ENCODE measurements around the gene ZCWPW1.

Gene ZCWPW1

DNA sequence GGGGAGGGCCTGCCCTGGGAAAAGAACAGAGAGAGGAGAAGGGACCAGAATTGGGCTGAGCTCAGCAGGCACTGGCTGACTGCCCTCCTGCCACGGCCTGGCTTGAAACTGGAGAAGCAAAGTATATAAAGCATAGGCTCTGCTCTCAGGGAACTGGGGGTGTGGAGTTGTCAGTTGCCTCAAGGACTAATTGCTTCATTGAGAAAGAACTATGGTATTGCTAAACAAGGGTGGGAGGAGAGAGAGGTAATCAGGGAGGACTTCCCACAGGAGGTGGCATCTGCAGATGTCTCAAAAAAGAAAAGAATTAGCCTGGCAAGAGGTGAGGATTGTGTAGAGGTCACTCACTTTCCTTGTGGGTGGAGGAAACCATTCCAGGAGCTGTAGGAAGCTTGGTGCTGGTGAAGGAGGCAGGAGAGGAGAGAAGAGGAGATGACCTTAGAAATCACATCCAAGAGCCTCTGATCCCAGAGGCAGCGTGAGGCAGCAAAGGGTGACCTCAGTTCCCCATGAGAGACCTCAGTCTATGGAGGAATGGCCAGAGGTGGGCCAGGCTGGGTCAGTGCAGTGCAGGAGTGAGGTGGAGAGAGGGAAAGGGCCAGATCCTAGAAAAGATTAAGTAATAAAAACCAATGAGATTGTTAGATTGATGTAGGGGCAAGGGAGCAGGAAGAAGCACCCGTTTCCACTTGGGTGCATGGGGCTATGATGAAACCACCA lies 68.2 kb downstream of the ZCWPW1 start:
- no peak overlapping the region for H2AFZ ChIP-seq (ENCODE audit: low read length)
- H3K18ac ChIP-seq (ENCODE audit: low read length) = no peak overlapping the region
- DNase-seq (ENCODE audit: low spot score) = no peak
- no CpG with 5 or more reads among the region's 3 CpGs for WGBS, 2 donors (ENCODE audit: extremely low coverage in 2 of 2, insufficient read length in 2 of 2, insufficient replicate concordance in 1 of 2)
- H3K23ac ChIP-seq (ENCODE audit: low read depth, low read length, poor library complexity) = no peak overlapping the region
- H2BK120ac ChIP-seq (ENCODE audit: low read depth, low read length) = no peak overlapping the region
- H4K8ac ChIP-seq (ENCODE audit: low read depth, low read length) = no peak overlapping the region
- H3K4me1 ChIP-seq (ENCODE audit: control insufficient read depth in 2 of 2, insufficient read depth in 1 of 2, low read depth in 1 of 2, low read length in 2 of 2) = no peaks in the 10 kb centered on the region
- no peak overlapping the region for H2BK15ac ChIP-seq (ENCODE audit: low read length)
- H3K27me3 ChIP-seq (ENCODE audit: control insufficient read depth in 3 of 3, insufficient read depth in 3 of 3, low read depth in 1 of 3, low read length in 3 of 3) = no peaks in the 10 kb centered on the region
- H2BK5ac ChIP-seq (ENCODE audit: low read length) = no peak overlapping the region
- H4K91ac ChIP-seq (ENCODE audit: low read depth, low read length, poor library complexity) = no peak overlapping the region
- H3K4me3 ChIP-seq (ENCODE audit: low read length in 2 of 2) = no peak overlapping the region
- H2AK5ac ChIP-seq (ENCODE audit: low read depth, low read length) = no peak overlapping the region
- no peak overlapping the region for H3K27ac ChIP-seq (replicated peaks; ENCODE audit: low read length)
- no peak overlapping the region for H3K4me2 ChIP-seq (ENCODE audit: insufficient read depth, low read length, poor library complexity, severe bottlenecking)
- peaks cover 49 to 97% of the 10 kb centered on the region in 2 donors for H3K36me3 ChIP-seq (replicated peaks in 1 of 2; ENCODE audit: control insufficient read depth in 2 of 2, insufficient read depth in 2 of 2, low read length in 2 of 2)
- H2BK12ac ChIP-seq (ENCODE audit: low read length) = no peak overlapping the region
- no peak overlapping the region for H3K4ac ChIP-seq (ENCODE audit: low read length)
- H3K79me1 ChIP-seq (ENCODE audit: low read depth, low read length) = no peaks in the 10 kb centered on the region
- H3K9ac ChIP-seq (ENCODE audit: low read depth, low read length, poor library complexity) = no peak overlapping the region
- H3K14ac ChIP-seq (ENCODE audit: low read length) = no peak overlapping the region
- no peaks in the 10 kb centered on the region for H3K9me3 ChIP-seq (replicated peaks in 1 of 2; ENCODE audit: control insufficient read depth in 2 of 2, insufficient read depth in 1 of 2, low read depth in 1 of 2, low read length in 2 of 2)

DNA sequence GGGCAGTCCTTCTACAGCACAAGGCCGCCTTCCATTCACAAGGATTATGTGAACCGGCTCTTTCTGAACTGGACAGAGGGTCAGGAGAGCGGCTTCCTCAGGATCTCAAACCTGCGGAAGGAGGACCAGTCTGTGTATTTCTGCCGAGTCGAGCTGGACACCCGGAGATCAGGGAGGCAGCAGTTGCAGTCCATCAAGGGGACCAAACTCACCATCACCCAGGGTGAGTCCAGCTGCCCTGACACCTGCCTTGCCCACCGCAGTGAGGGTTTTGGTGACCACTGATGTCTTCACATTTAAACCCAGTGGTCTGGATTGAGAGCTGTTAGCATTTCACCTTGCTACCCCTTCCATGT lies 69.7 kb downstream of the ZCWPW1 start:
- WGBS, 2 donors (ENCODE audit: extremely low coverage in 2 of 2, insufficient read length in 2 of 2, insufficient replicate concordance in 1 of 2) = no CpG with 5 or more reads among the region's 8 CpGs
- H2AK5ac ChIP-seq (ENCODE audit: low read depth, low read length) = no peak overlapping the region

DNA sequence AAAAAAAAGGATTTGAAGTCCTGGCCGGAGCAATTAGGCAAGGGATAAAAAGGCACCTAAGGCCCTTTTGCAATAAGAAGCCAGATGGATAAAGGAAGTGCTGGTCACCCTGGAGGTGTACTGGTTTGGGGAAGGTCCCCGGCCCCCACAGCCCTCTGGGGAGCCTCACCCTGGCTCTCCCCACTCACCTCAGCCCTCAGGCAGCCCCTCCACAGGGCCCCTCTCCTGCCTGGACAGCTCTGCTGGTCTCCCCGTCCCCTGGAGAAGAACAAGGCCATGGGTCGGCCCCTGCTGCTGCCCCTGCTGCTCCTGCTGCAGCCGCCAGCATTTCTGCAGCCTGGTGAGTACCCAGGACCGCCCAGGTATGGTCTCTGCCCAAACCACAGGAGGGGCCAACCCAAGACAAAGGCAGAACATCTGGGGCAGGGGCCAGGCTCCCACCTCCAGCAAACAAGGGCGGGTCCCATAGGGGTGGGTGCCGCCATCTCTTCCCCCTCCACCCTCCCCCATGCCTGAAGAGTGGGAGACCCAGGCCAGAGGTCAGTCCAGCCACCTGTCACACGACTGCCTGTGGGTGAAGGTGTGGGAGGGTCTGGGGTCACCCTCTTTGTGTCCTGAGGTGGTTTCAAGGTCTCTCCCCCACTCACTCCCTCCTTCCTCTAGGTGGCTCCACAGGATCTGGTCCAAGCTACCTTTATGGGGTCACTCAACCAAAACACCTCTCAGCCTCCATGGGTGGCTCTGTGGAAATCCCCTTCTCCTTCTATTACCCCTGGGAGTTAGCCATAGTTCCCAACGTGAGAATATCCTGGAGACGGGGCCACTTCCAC lies 70.3 kb downstream of the ZCWPW1 start, which contains the start of gene PILRB:
Gene PILRB, plus strand, starts transcription at position 91 of the 830 bp plus-strand sequence. Its CDS starts 186 bp downstream, at position 277.
- H3K4me1 ChIP-seq (ENCODE audit: control insufficient read depth in 2 of 2, insufficient read depth in 1 of 2, low read depth in 1 of 2, low read length in 2 of 2) = no peaks in the 10 kb centered on the region
- DNase-seq (ENCODE audit: low spot score) = no peak
- H3K23ac ChIP-seq (ENCODE audit: low read depth, low read length, poor library complexity) = no peak within 1 kb of the TSS
- no peak within 1 kb of the TSS for H2BK120ac ChIP-seq (ENCODE audit: low read depth, low read length)
- H3K36me3 ChIP-seq (replicated peaks in 1 of 2; ENCODE audit: control insufficient read depth in 2 of 2, insufficient read depth in 2 of 2, low read length in 2 of 2) = peaks cover 59 to 97% of the 10 kb centered on the region in 2 donors
- no peaks in the 10 kb centered on the region for H3K9me3 ChIP-seq (replicated peaks in 1 of 2; ENCODE audit: control insufficient read depth in 2 of 2, insufficient read depth in 1 of 2, low read depth in 1 of 2, low read length in 2 of 2)
- H2AFZ ChIP-seq (ENCODE audit: low read length) = no peak within 1 kb of the TSS
- H3K27ac ChIP-seq (replicated peaks; ENCODE audit: low read length) = no peak within 1 kb of the TSS
- H2BK15ac ChIP-seq (ENCODE audit: low read length) = no peak within 1 kb of the TSS
- no peak within 1 kb of the TSS for H3K9ac ChIP-seq (ENCODE audit: low read depth, low read length, poor library complexity)
- H3K79me1 ChIP-seq (ENCODE audit: low read depth, low read length) = peaks cover 7% of the 10 kb centered on the region
- H3K14ac ChIP-seq (ENCODE audit: low read length) = no peak within 1 kb of the TSS
- H4K8ac ChIP-seq (ENCODE audit: low read depth, low read length) = no peak within 1 kb of the TSS
- no peaks in the 10 kb centered on the region for H3K27me3 ChIP-seq (ENCODE audit: control insufficient read depth in 3 of 3, insufficient read depth in 3 of 3, low read depth in 1 of 3, low read length in 3 of 3)
- H2BK5ac ChIP-seq (ENCODE audit: low read length) = no peak within 1 kb of the TSS
- H3K4me2 ChIP-seq (ENCODE audit: insufficient read depth, low read length, poor library complexity, severe bottlenecking) = no peak within 1 kb of the TSS
- no peak within 1 kb of the TSS for H2AK5ac ChIP-seq (ENCODE audit: low read depth, low read length)
- no peak within 1 kb of the TSS for H3K18ac ChIP-seq (ENCODE audit: low read length)
- H2BK12ac ChIP-seq (ENCODE audit: low read length) = no peak within 1 kb of the TSS
- H3K4me3 ChIP-seq (ENCODE audit: low read length in 2 of 2) = peak within 1 kb of the TSS in 1 of 2 donors; percentile 0
- no CpG with 5 or more reads among the region's 11 CpGs for WGBS, 2 donors (ENCODE audit: extremely low coverage in 2 of 2, insufficient read length in 2 of 2, insufficient replicate concordance in 1 of 2)
- no peak within 1 kb of the TSS for H4K91ac ChIP-seq (ENCODE audit: low read depth, low read length, poor library complexity)
- no peak within 1 kb of the TSS for H3K4ac ChIP-seq (ENCODE audit: low read length)

More for the DNA sequence above, 69.7 kb downstream of the ZCWPW1 start:
- no peak overlapping the region for H3K14ac ChIP-seq (ENCODE audit: low read length)
- no peak overlapping the region for H3K4ac ChIP-seq (ENCODE audit: low read length)
- no peak overlapping the region for H2BK120ac ChIP-seq (ENCODE audit: low read depth, low read length)
- DNase-seq (ENCODE audit: low spot score) = no peak
- peaks cover 55 to 97% of the 10 kb centered on the region in 2 donors for H3K36me3 ChIP-seq (replicated peaks in 1 of 2; ENCODE audit: control insufficient read depth in 2 of 2, insufficient read depth in 2 of 2, low read length in 2 of 2)
- no peak overlapping the region for H4K8ac ChIP-seq (ENCODE audit: low read depth, low read length)
- H3K9me3 ChIP-seq (replicated peaks in 1 of 2; ENCODE audit: control insufficient read depth in 2 of 2, insufficient read depth in 1 of 2, low read depth in 1 of 2, low read length in 2 of 2) = no peaks in the 10 kb centered on the region
- no peaks in the 10 kb centered on the region for H3K4me1 ChIP-seq (ENCODE audit: control insufficient read depth in 2 of 2, insufficient read depth in 1 of 2, low read depth in 1 of 2, low read length in 2 of 2)
- H2BK15ac ChIP-seq (ENCODE audit: low read length) = no peak overlapping the region
- H2BK12ac ChIP-seq (ENCODE audit: low read length) = no peak overlapping the region
- no peak overlapping the region for H3K27ac ChIP-seq (replicated peaks; ENCODE audit: low read length)
- no peak overlapping the region for H4K91ac ChIP-seq (ENCODE audit: low read depth, low read length, poor library complexity)
- no peak overlapping the region for H2BK5ac ChIP-seq (ENCODE audit: low read length)
- no peak overlapping the region for H3K9ac ChIP-seq (ENCODE audit: low read depth, low read length, poor library complexity)
- no peaks in the 10 kb centered on the region for H3K27me3 ChIP-seq (ENCODE audit: control insufficient read depth in 3 of 3, insufficient read depth in 3 of 3, low read depth in 1 of 3, low read length in 3 of 3)
- H3K23ac ChIP-seq (ENCODE audit: low read depth, low read length, poor library complexity) = no peak overlapping the region
- peak overlapping the region in 1 of 2 donors; percentile 0 for H3K4me3 ChIP-seq (ENCODE audit: low read length in 2 of 2)
- peaks cover 1% of the 10 kb centered on the region for H3K79me1 ChIP-seq (ENCODE audit: low read depth, low read length)
- H3K4me2 ChIP-seq (ENCODE audit: insufficient read depth, low read length, poor library complexity, severe bottlenecking) = no peak overlapping the region
- H3K18ac ChIP-seq (ENCODE audit: low read length) = no peak overlapping the region
- H2AFZ ChIP-seq (ENCODE audit: low read length) = no peak overlapping the region

DNA sequence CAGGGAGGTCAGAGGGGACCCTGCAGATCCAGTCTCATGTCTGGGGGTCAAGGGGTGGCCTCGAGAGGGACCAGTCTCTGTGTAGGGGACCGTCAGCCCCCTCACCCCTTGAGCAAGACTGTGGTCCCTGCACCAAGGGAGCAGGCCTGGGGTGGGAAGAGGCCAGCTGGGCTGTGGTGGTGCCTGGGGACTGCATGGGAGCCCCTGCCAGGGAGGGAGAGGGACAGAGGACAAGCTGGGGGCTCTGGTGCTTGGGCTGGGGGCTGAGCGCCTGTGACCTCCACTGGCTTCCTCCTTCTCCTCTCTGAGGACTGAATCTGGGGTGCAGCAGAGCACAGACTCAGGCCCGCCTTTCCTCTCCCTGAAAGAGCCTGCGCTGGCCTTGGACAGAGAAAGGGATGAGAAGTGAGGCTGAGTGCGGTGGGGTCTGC lies 71.4 kb downstream of the ZCWPW1 start:
- Histone ChIP-seq H3K36me3 (replicated peaks in 1 of 2; ENCODE audit: control insufficient read depth in 2 of 2, insufficient read depth in 2 of 2, low read length in 2 of 2) (peaks cover 57 to 95% of the 10 kb centered on the region in 2 donors), H2BK12ac (ENCODE audit: low read length) (no peak overlapping the region), H2AFZ (ENCODE audit: low read length) (no peak overlapping the region), H3K4me2 (ENCODE audit: insufficient read depth, low read length, poor library complexity, severe bottlenecking) (no peak overlapping the region), H2AK5ac (ENCODE audit: low read depth, low read length) (no peak overlapping the region), H3K18ac (ENCODE audit: low read length) (no peak overlapping the region), H3K9me3 (replicated peaks in 1 of 2; ENCODE audit: control insufficient read depth in 2 of 2, insufficient read depth in 1 of 2, low read depth in 1 of 2, low read length in 2 of 2) (no peaks in the 10 kb centered on the region), H4K91ac (ENCODE audit: low read depth, low read length, poor library complexity) (no peak overlapping the region), H3K9ac (ENCODE audit: low read depth, low read length, poor library complexity) (no peak overlapping the region), H3K4ac (ENCODE audit: low read length) (no peak overlapping the region), H2BK5ac (ENCODE audit: low read length) (no peak overlapping the region), H3K14ac (ENCODE audit: low read length) (no peak overlapping the region), H2BK120ac (ENCODE audit: low read depth, low read length) (no peak overlapping the region), H2BK15ac (ENCODE audit: low read length) (no peak overlapping the region), H3K4me3 (ENCODE audit: low read length in 2 of 2) (no peak overlapping the region), H3K4me1 (ENCODE audit: control insufficient read depth in 2 of 2, insufficient read depth in 1 of 2, low read depth in 1 of 2, low read length in 2 of 2) (no peaks in the 10 kb centered on the region), H3K23ac (ENCODE audit: low read depth, low read length, poor library complexity) (no peak overlapping the region), H3K27me3 (ENCODE audit: control insufficient read depth in 3 of 3, insufficient read depth in 3 of 3, low read depth in 1 of 3, low read length in 3 of 3) (no peaks in the 10 kb centered on the region), H4K8ac (ENCODE audit: low read depth, low read length) (no peak overlapping the region), H3K79me1 (ENCODE audit: low read depth, low read length) (peaks cover 7% of the 10 kb centered on the region), H3K27ac (replicated peaks; ENCODE audit: low read length) (no peak overlapping the region)
- WGBS, 2 donors (ENCODE audit: extremely low coverage in 2 of 2, insufficient read length in 2 of 2, insufficient replicate concordance in 1 of 2) = no CpG with 5 or more reads among the region's 6 CpGs
- no peak for DNase-seq (ENCODE audit: low spot score)

Measured in neuronal stem cell (in vitro differentiated cells).